GM13977 (cell line): ENCODE measurements around the gene TPT1.

ENCODE experiments used
- DNase-seq: peaks from one replicate; pipeline ENCODE4 v3.0.0; 2012; ENCODE audit warnings: low spot score
- in situ Hi-C: fragments of 300-500 bp; cut with MboI; formaldehyde crosslinking; loops from one replicate; pipeline ENCODE4 v1.12.0; 2022; ENCODE audit warnings: low sequenced_read_pairs, low pct_unique_long_range_greater_than_20kb, mixed read lengths, inconsistent platforms; ENCODE audit not compliant: unreplicated experiment
- TF ChIP-seq, protein P1 (sequence below): IDR thresholded peaks from 2 replicates; pipeline ENCODE4 v1.5.1; 2012; ENCODE audit warnings: mild to moderate bottlenecking, control low read depth; ENCODE audit not compliant: insufficient read depth; ENCODE audit errors: extremely low read depth, missing control alignments

TPT1 gene

GRCh38 chr13:45316996-45317395, 24.0 kb downstream of the TPT1 start:
- TF ChIP-seq, protein P1, sequence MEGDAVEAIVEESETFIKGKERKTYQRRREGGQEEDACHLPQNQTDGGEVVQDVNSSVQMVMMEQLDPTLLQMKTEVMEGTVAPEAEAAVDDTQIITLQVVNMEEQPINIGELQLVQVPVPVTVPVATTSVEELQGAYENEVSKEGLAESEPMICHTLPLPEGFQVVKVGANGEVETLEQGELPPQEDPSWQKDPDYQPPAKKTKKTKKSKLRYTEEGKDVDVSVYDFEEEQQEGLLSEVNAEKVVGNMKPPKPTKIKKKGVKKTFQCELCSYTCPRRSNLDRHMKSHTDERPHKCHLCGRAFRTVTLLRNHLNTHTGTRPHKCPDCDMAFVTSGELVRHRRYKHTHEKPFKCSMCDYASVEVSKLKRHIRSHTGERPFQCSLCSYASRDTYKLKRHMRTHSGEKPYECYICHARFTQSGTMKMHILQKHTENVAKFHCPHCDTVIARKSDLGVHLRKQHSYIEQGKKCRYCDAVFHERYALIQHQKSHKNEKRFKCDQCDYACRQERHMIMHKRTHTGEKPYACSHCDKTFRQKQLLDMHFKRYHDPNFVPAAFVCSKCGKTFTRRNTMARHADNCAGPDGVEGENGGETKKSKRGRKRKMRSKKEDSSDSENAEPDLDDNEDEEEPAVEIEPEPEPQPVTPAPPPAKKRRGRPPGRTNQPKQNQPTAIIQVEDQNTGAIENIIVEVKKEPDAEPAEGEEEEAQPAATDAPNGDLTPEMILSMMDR = no peak
- in situ Hi-C loops = no loop called here
- no peak for DNase-seq

- TF ChIP-seq, protein P1 = no peak
- DNase-seq = no peak
- in situ Hi-C loops = no loop called here
Observed at GRCh38 chr13:45316338-45316737, 24.6 kb downstream of the TPT1 start.

- TF ChIP-seq, protein P1 = no peak
- in situ Hi-C loops = no loop called here
- no peak for DNase-seq
Observed at GRCh38 chr13:45315520-45316167, 25.3 kb downstream of the TPT1 start.

DNA sequence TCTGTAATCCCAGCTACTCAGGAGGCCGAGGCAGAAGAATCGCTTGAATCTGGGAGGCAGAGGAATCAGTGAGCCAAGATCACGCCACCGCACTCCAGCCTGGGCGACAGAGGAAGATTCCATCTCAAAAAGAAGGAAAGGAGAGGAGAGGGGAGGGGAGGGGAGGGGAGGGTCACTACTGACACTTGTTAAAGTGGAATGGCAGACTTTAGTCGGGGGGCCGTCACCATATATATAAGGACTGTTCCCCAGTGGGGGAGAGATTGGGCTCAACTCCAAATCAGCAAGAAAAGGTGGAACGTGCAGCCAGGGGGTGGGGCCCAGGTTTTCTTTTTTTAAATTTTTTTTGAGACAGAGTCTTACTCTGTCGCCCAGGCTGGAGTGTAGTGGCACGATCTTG, 26.2 kb downstream of the TPT1 start:
- no peak for DNase-seq
- in situ Hi-C loops = no loop called here
- TF ChIP-seq, protein P1 = no peak

- in situ Hi-C loops = no loop called here
- no peak for DNase-seq
- TF ChIP-seq, protein P1 = no peak
Observed at GRCh38 chr13:45310341-45311131, 30.4 kb downstream of the TPT1 start.

DNA sequence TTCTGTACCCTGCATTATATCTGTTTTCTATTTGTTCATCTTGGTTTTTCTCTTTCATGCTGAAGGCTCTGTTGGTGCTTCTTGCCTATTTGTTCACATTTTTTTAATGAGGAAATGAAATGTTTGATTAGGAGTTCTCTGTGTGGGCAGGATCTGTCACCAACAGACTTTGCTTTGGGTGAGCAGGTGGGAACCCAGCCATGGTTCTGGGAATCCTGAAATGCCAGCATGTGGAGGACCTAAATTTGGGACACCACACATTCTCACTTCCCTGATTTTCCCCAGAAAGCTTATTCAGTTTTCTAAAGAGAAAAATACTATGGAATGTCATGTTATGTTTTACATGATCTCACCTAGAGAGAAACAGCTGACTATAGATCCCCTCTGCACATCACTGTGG, 34.0 kb downstream of the TPT1 start:
- DNase-seq = no peak
- TF ChIP-seq, protein P1 = no peak
- in situ Hi-C loops = loop anchor here (10.0 kb wide), 1 partner anchor 262 kb away; no protein-coding TSS in a partner anchor
